ENCODE results near the gene PLXNB1.
"Not testable (repeated sequence)": the region's sequence is repeated elsewhere in the genome, so short reads cannot be mapped to it uniquely, and the experiment has no call there.

Gene PLXNB1

GRCh38 chr3:48465237-48465530, 35.3 kb upstream of the PLXNB1 start:
- no peak for DNase-seq

GRCh38 chr3:48464713-48465221, 34.9 kb upstream of the PLXNB1 start:
- DNase-seq = no peak

GRCh38 chr3:48463703-48464102, 33.8 kb upstream of the PLXNB1 start:
- no peak for DNase-seq

GRCh38 chr3:48461767-48462166, 31.9 kb upstream of the PLXNB1 start:
- DNase-seq = not testable (repeated sequence)

- DNase-seq = no peak
These were observed 30.6 kb upstream of the PLXNB1 start for GRCh38 chr3:48460517-48460902.

GRCh38 chr3:48459773-48460516, 30.1 kb upstream of the PLXNB1 start:
- no peak for DNase-seq

GRCh38 chr3:48459331-48459730, 29.4 kb upstream of the PLXNB1 start:
- DNase-seq = no peak

- DNase-seq = no peak
These were observed 26.6 kb upstream of the PLXNB1 start for GRCh38 chr3:48456456-48456855.

GRCh38 chr3:48451270-48451669, 21.4 kb upstream of the PLXNB1 start:
- DNase-seq = no peak

- DNase-seq = peak; percentile 13
These were observed 16.7 kb upstream of the PLXNB1 start, which contains the start of gene ATRIP for GRCh38 chr3:48446425-48447193. Gene ATRIP, plus strand, starts transcription at chr3:48446737. Its CDS starts 109 bp downstream, at chr3:48446846.

- no peak for DNase-seq
These were observed 16.1 kb upstream of the PLXNB1 start for GRCh38 chr3:48446043-48446424.

- no peak for DNase-seq
These were observed 15.5 kb upstream of the PLXNB1 start for GRCh38 chr3:48445277-48445882.

- no peak for DNase-seq
These were observed 12.1 kb upstream of the PLXNB1 start for GRCh38 chr3:48441940-48442339.

- DNase-seq = no peak
These were observed 10.7 kb upstream of the PLXNB1 start for GRCh38 chr3:48440590-48440958.

- DNase-seq = peak; percentile 86
These were observed 10.1 kb upstream of the PLXNB1 start, which contains the start of the genes CCDC51 and TMA7 for GRCh38 chr3:48439820-48440589. Gene CCDC51, minus strand, starts transcription at chr3:48440119. Its CDS starts 4,991 bp downstream, at chr3:48435128. Gene TMA7, plus strand, starts transcription at chr3:48440257. Its CDS starts 40 bp downstream, at chr3:48440297.

GRCh38 chr3:48437812-48438211, 7.9 kb upstream of the PLXNB1 start:
- no peak for DNase-seq

- DNase-seq = no peak
These were observed 7.0 kb upstream of the PLXNB1 start for GRCh38 chr3:48436855-48437254.

- DNase-seq = no peak
These were observed 6.5 kb upstream of the PLXNB1 start for GRCh38 chr3:48436477-48436787.

GRCh38 chr3:48435774-48436476, 6.0 kb upstream of the PLXNB1 start:
- peak; percentile 14 for DNase-seq

GRCh38 chr3:48435223-48435595, 5.3 kb upstream of the PLXNB1 start:
- DNase-seq = no peak

GRCh38 chr3:48434591-48435222, 4.8 kb upstream of the PLXNB1 start:
- DNase-seq = no peak

Data from DMS 273 treated with DMSO at 0.1 percent for 48 hours (cell line).